Measurements from ENCODE around the gene PSD2. TPM values are rescaled to one million over a fixed set of nuclear protein-coding genes. Genes with fewer than 3 reads are reported as not detected.

PSD2 gene
- total RNA-seq, 2 experiments from 2014 or later = not detected

DNA sequence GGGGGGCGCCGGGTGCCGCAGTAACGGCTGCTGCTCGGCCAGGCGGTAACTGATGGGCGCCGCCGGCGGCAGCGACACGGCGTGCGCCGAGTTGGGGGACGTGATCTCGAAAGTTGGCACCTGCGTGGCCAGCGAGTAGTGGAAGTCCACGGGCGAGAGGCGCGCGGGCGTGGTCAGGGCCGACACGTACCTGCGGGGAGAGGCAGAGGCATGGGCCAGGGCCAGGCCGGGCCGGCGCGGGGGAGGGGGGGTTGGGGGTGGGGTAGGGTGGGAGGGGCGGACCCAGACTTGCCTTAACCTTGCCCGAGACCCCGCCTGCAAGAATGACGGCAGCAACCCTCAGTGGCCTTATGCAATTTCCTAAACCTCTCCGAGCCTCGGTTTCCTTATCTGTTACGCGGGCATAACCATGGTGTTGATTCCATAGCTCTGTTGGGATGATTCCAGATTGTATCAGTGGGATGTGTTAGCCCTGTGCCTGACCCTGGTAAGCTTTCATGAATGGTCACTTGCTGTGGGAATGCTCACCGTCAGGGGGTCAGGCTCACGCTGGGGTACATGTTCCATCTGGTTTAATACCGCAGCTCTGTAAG lies 53.0 kb downstream of the PSD2 start:
- peak overlapping the region; percentile 62 for H3K4me3 Mint-ChIP-seq
- no peaks in the 10 kb centered on the region for H3K9me3 Mint-ChIP-seq
- H3K36me3 Mint-ChIP-seq (ENCODE audit: low read depth) = no peaks in the 10 kb centered on the region
- intact Hi-C loops (cut with micrococcal nuclease) = loop anchor here (2.0 to 10.0 kb wide), 2 partner anchors 16 to 306 kb away; no protein-coding TSS in a partner anchor
- peaks cover 5% of the 10 kb centered on the region for H3K4me1 Mint-ChIP-seq (ENCODE audit: low read depth)
- H3K27me3 Mint-ChIP-seq (ENCODE audit: low read depth) = peaks cover 16% of the 10 kb centered on the region
- CTCF ChIA-PET = interaction anchor here (0.6 to 4.0 kb wide), 7 partner anchors 14 to 138 kb away, joined by 3 to 31 read pairs (median 11); no protein-coding TSS in a partner anchor
- H3K27ac Mint-ChIP-seq = no peak overlapping the region
- DNase-seq = peak; percentile 31

DNA sequence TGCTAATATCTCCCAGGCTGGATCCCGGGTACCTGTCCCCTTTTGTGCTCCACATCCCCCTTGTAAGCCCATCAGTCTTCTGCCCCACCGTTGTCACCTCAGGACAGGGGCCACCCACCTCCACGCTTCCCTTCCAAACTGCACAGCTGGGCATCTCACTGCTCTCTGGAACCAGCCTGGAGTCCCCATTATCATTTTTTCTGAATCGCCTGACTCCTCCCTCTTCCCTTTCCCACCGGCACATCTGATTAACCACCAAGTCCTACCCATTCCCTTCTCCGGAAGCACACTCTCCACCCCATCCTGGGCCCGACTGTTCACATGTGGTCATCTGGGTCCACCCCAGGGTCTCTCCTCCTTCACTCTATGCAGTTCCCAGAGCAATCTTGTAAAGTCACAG lies 53.9 kb downstream of the PSD2 start:
- H3K9me3 Mint-ChIP-seq = no peaks in the 10 kb centered on the region
- no peaks in the 10 kb centered on the region for H3K36me3 Mint-ChIP-seq (ENCODE audit: low read depth)
- no peak overlapping the region for H3K27ac Mint-ChIP-seq
- H3K4me3 Mint-ChIP-seq = peak overlapping the region; percentile 4
- intact Hi-C loops (cut with micrococcal nuclease) = loop anchor here (2.0 to 10.0 kb wide), 2 partner anchors 15 to 305 kb away; no protein-coding TSS in a partner anchor
- H3K4me1 Mint-ChIP-seq (ENCODE audit: low read depth) = peaks cover 3% of the 10 kb centered on the region
- peaks cover 14% of the 10 kb centered on the region for H3K27me3 Mint-ChIP-seq (ENCODE audit: low read depth)
- DNase-seq = no peak
- CTCF ChIA-PET = interaction anchor here (0.6 to 4.0 kb wide), 7 partner anchors 13 to 139 kb away, joined by 3 to 31 read pairs (median 11); no protein-coding TSS in a partner anchor

DNA sequence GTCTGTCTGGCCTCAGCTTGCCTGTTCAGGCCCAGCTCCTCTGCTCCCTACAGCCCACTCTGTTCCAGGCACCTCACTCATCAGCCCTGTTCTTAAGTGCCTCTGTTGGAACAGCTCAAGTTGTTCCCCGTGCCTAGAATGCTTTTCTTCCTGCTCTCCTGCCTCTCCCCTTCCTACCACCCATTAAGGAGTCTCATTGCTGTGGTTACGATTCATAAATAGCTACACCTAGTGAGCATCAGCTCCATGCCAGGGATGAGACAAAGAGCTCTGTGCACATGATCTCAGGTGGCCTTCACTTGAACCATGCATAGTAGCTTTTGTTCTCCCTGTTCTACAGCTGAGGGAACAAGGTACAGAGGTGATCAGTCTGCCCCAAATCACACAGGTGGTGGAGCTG lies 54.3 kb downstream of the PSD2 start:
- H3K9me3 Mint-ChIP-seq = no peaks in the 10 kb centered on the region
- H3K36me3 Mint-ChIP-seq (ENCODE audit: low read depth) = no peaks in the 10 kb centered on the region
- peak overlapping the region; percentile 4 for H3K4me3 Mint-ChIP-seq
- H3K27me3 Mint-ChIP-seq (ENCODE audit: low read depth) = peaks cover 12% of the 10 kb centered on the region
- CTCF ChIA-PET = interaction anchor here (0.7 to 4.0 kb wide), 9 partner anchors 9 to 119 kb away, joined by 3 to 31 read pairs (median 5); no protein-coding TSS in a partner anchor
- H3K27ac Mint-ChIP-seq = no peak overlapping the region
- intact Hi-C loops (cut with micrococcal nuclease) = loop anchor here (2.0 to 10.0 kb wide), 2 partner anchors 15 to 305 kb away; no protein-coding TSS in a partner anchor
- DNase-seq = no peak
- peaks cover 2% of the 10 kb centered on the region for H3K4me1 Mint-ChIP-seq (ENCODE audit: low read depth)

DNA sequence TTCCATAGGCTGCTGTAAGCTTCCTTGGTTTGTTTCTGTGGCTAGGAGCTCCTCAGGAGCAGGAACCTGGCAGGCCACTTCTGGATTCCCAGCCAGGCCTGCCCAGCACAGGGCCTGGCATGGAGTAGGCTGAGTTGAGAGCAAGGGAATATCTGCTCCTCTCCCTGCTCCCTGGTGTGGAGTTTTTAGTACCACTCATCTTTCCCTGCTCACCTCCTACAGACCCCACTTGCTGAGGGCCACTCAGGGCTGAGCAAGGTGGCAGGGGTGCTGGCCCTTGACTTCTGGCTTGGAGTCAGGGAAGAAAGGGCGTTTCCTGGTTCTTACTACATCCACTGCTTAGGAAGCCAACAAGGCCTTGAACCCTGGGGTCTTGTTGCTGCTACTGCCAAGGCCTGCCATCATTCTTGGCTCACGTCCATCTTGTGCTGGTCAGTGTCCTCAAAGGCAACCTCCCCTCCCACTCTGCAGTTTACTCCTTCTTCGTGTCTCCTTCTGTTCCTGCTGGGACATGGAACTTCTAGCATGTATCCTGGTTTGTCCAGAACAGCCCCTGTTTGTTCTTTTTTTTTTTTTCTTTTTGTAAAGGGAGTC lies 54.9 kb downstream of the PSD2 start:
- Mint-ChIP-seq H3K4me3 (no peak overlapping the region), H3K27me3 (ENCODE audit: low read depth) (peaks cover 9% of the 10 kb centered on the region), H3K36me3 (ENCODE audit: low read depth) (no peaks in the 10 kb centered on the region), H3K9me3 (no peaks in the 10 kb centered on the region), H3K4me1 (ENCODE audit: low read depth) (peaks cover 2% of the 10 kb centered on the region), H3K27ac (no peak overlapping the region)
- no peak for DNase-seq
- intact Hi-C loops (cut with micrococcal nuclease) = no loop called here
- CTCF ChIA-PET = interaction anchor here (0.7 to 4.0 kb wide), 9 partner anchors 8 to 118 kb away, joined by 3 to 31 read pairs (median 5); no protein-coding TSS in a partner anchor

DNA sequence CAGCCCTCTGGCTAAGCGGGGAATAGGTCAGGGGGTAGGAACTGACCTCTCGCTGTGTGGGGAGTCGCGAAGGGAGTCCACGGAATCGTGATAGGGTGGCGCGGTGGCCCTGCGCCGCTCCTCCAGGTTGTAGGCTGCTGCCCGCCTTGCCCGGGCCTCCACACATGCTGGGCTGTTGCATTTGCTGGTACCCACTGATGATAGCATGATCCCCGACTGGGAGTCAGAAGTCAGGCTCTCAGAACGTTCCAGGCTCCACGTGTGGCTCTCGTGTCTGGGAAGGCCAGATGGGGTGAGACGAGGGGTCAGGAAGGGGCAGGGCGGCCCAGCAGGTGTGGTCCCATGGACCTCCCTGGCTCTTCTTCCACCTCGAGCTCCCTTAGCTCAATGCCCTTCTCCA lies 56.0 kb downstream of the PSD2 start:
- Mint-ChIP-seq H3K27me3 (ENCODE audit: low read depth) (peaks cover 3% of the 10 kb centered on the region), H3K36me3 (ENCODE audit: low read depth) (no peaks in the 10 kb centered on the region), H3K4me1 (ENCODE audit: low read depth) (peaks cover 2% of the 10 kb centered on the region), H3K27ac (no peak overlapping the region), H3K4me3 (no peak overlapping the region), H3K9me3 (no peaks in the 10 kb centered on the region)
- intact Hi-C loops (cut with micrococcal nuclease) = no loop called here
- no peak for DNase-seq
- CTCF ChIA-PET = interaction anchor here (1.5 to 2.1 kb wide), 2 partner anchors 11 to 66 kb away, joined by 5 read pairs; no protein-coding TSS in a partner anchor

DNA sequence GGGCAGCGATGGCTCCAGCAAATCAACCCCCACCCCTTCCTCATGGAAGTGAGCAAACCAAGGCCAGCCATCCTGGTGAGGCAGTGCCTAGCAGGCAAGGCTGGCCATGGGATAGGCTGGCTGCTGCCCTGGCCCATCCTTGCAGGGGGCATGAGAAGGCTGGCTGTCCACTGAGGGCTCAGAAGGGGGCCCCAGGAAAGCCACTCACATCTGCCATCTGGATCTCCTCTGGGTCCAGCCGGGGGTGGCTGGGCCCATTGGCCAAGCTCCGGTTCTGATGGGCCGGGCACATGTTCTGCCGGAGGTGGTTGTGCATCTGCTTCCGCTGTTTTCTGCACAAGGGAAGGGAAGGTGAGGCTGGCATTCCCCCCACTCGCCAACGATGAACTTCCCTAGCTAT lies 57.1 kb downstream of the PSD2 start:
- no peaks in the 10 kb centered on the region for H3K27me3 Mint-ChIP-seq (ENCODE audit: low read depth)
- intact Hi-C loops (cut with micrococcal nuclease) = no loop called here
- H3K4me1 Mint-ChIP-seq (ENCODE audit: low read depth) = no peaks in the 10 kb centered on the region
- DNase-seq = no peak
- CTCF ChIA-PET = interaction anchor here (0.6 to 2.1 kb wide), 2 partner anchors 10 to 56 kb away, joined by 3 to 5 read pairs; no protein-coding TSS in a partner anchor
- H3K9me3 Mint-ChIP-seq = no peaks in the 10 kb centered on the region
- no peaks in the 10 kb centered on the region for H3K36me3 Mint-ChIP-seq (ENCODE audit: low read depth)
- no peak overlapping the region for H3K27ac Mint-ChIP-seq
- H3K4me3 Mint-ChIP-seq = no peak overlapping the region

DNA sequence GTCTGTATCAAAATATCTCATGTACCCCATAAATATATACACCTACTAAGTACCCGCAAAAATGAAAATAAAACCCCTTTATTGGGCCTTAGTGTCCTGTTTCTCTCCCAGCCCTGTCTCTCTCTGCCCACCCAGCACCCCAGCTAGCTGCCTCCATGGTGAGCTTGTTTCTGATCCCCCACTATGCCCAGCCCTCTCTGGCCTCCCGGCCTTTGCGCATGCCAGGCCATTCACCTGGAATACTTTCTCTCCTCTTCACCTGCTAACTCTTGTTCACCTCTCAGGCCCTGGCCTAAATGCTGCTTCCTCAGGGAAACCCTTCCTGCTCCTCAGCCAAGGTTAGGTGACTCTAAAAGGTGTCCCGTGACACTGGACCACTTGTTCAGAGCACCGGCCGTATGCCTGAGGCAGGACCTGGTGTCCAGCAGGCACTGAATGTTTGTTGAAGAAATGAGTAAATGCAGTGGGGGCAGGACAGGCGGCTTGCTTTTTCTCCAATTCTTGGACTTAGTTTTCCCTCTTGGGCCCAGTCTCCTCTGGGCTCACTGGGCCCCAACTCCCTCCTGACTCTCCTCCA lies 58.5 kb downstream of the PSD2 start:
- CTCF ChIA-PET = interaction anchor here (1.2 to 2.2 kb wide), 3 partner anchors 62 to 115 kb away, joined by 3 to 6 read pairs (median 5); no protein-coding TSS in a partner anchor
- Mint-ChIP-seq H3K4me3 (no peak overlapping the region), H3K27ac (no peak overlapping the region)

DNA sequence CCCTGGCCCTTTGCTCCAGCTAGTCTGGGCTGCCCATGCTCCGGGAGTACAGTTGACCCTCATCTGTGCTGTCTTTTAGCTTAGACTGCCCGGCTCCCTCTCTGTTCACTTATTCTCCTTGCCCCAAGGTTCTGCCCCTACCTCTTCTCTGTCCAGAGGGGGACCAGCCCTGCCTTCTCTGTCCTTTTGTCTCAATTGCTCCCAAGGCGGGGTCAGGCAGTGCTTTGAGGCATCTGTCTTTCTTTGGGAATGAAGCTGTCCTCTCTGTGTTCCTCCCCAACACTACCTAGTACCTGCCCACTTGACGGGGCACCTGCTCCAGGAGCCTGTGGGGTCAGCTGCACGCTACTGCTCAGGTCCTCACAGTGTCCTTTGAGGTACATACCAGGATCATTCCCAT lies 59.3 kb downstream of the PSD2 start:
- no peak for DNase-seq
- CTCF ChIA-PET = interaction anchor here (0.5 to 2.2 kb wide), 4 partner anchors 63 to 1847 kb away, joined by 3 to 6 read pairs (median 4); no protein-coding TSS in a partner anchor
- H3K27me3 Mint-ChIP-seq (ENCODE audit: low read depth) = no peaks in the 10 kb centered on the region
- H3K27ac Mint-ChIP-seq = no peak overlapping the region
- H3K4me1 Mint-ChIP-seq (ENCODE audit: low read depth) = no peaks in the 10 kb centered on the region
- H3K36me3 Mint-ChIP-seq (ENCODE audit: low read depth) = no peaks in the 10 kb centered on the region
- intact Hi-C loops (cut with micrococcal nuclease) = no loop called here
- H3K9me3 Mint-ChIP-seq = no peaks in the 10 kb centered on the region
- H3K4me3 Mint-ChIP-seq = no peak overlapping the region

More for the DNA sequence above, 58.5 kb downstream of the PSD2 start:
- DNase-seq = no peak
- Mint-ChIP-seq H3K9me3 (no peaks in the 10 kb centered on the region), H3K27me3 (ENCODE audit: low read depth) (no peaks in the 10 kb centered on the region), H3K4me1 (ENCODE audit: low read depth) (no peaks in the 10 kb centered on the region), H3K36me3 (ENCODE audit: low read depth) (no peaks in the 10 kb centered on the region)
- intact Hi-C loops (cut with micrococcal nuclease) = no loop called here

DNA sequence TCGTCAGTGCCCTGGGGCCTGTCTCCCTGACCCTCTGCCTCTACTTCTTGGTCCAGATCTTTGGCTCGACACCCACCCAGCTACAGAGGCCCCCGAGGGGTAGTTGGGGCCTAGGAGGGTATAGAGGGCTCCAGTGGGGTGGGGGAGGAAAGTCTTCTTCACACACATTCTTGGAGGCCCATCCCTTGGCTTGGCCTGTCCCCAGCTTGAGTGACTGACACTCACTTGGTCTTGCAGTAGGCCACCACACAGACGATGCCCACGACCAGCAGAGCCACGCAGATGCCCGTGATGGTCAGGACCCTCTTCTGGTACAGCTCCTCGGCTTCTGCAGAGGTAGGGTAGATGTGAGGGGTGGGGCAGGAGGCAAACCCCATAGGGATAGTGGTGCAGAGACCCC lies 59.8 kb downstream of the PSD2 start:
- no peak overlapping the region for H3K27ac Mint-ChIP-seq
- intact Hi-C loops (cut with micrococcal nuclease) = no loop called here
- H3K9me3 Mint-ChIP-seq = no peaks in the 10 kb centered on the region
- no peaks in the 10 kb centered on the region for H3K27me3 Mint-ChIP-seq (ENCODE audit: low read depth)
- H3K4me1 Mint-ChIP-seq (ENCODE audit: low read depth) = no peaks in the 10 kb centered on the region
- H3K36me3 Mint-ChIP-seq (ENCODE audit: low read depth) = no peaks in the 10 kb centered on the region
- DNase-seq = no peak
- CTCF ChIA-PET = interaction anchor here (0.5 to 2.2 kb wide), 5 partner anchors 64 to 1846 kb away, joined by 3 to 6 read pairs (median 4); no protein-coding TSS in a partner anchor
- H3K4me3 Mint-ChIP-seq = no peak overlapping the region

DNA sequence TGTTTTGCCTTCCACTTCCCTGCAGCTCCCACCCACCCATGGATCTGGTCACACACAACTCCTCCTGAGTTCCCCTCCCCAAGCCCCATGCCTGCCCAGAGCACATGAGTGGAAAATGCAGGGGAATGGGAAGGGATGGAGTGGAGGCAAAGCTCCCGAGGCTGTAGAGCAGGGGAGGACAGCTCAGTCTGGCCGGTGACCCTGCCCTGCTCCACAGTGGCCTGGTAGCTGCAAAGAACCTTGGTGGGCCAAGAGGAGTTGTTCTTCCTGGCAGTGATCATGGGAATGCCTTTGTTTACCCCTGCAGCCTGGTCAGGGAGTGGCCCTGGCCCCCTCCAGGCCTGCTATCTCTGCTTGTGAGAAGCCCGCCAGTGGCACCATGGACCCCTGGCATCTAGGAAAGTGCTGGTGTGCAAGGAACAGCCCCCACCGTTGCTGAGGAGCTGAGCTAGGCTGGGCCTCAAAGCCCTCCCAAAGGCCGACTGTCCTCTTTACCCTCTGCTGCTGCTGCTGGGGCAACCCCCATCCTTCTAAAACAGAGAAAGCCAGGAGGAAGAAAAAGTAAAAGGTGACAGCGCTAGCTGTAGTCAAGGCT lies 60.4 kb downstream of the PSD2 start:
- no peak overlapping the region for H3K4me3 Mint-ChIP-seq
- CTCF ChIA-PET = interaction anchor here (0.6 to 2.2 kb wide), 3 partner anchors 69 to 1610 kb away, joined by 3 to 6 read pairs (median 3); no protein-coding TSS in a partner anchor

DNA sequence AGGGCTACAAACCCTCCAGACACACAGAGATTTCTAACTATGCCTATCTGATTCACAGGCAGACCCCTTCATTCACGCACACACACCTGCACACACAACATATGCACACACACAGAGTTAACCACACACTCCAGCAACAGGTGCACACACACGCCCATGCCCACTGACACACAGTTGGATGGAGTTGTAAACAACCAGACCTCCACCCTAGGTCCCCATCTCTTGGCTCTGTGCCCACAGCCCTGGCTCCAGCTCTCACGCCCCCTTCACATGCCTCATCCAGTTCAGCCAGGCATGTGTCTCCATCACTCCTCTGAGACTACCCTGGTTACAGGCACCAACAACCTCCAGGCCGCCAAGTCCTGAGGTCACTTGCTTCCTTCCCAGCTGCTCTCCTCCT lies 61.1 kb downstream of the PSD2 start:
- Mint-ChIP-seq H3K27me3 (ENCODE audit: low read depth) (no peaks in the 10 kb centered on the region), H3K4me3 (no peak overlapping the region), H3K27ac (no peak overlapping the region), H3K9me3 (no peaks in the 10 kb centered on the region), H3K4me1 (ENCODE audit: low read depth) (no peaks in the 10 kb centered on the region), H3K36me3 (ENCODE audit: low read depth) (no peaks in the 10 kb centered on the region)
- CTCF ChIA-PET = interaction anchor here (0.6 to 1.2 kb wide), 2 partner anchors 11 to 70 kb away, joined by 3 read pairs; no protein-coding TSS in a partner anchor
- no peak for DNase-seq
- intact Hi-C loops (cut with micrococcal nuclease) = no loop called here

More for the DNA sequence above, 60.4 kb downstream of the PSD2 start:
- Mint-ChIP-seq H3K4me1 (ENCODE audit: low read depth) (no peaks in the 10 kb centered on the region), H3K36me3 (ENCODE audit: low read depth) (no peaks in the 10 kb centered on the region), H3K9me3 (no peaks in the 10 kb centered on the region), H3K27ac (no peak overlapping the region), H3K27me3 (ENCODE audit: low read depth) (no peaks in the 10 kb centered on the region)
- intact Hi-C loops (cut with micrococcal nuclease) = no loop called here
- no peak for DNase-seq

DNA sequence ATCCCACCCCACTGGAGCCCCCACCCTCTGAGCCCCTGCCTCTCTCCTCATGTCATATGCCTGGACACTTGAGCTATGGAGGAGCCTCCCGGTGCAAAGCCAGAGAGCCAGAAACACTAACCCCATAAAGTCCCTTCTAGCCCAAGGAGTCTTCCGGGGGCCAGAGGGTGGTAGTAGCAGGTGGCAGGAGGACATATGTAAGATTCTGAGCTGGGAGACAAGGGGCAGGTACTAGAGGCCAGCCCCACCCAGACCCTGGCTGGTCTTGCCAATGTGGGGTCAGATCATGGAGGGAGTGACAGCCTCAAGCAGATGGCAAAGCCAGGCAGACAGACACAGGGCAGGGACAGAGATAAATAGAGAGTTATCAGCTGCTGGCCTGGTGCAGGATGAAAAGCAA lies 63.4 kb downstream of the PSD2 start:
- intact Hi-C loops (cut with micrococcal nuclease) = no loop called here
- CTCF ChIA-PET = interaction anchor here (0.6 to 6.2 kb wide), 6 partner anchors 9 to 110 kb away, joined by 3 to 59 read pairs (median 10); no protein-coding TSS in a partner anchor
- Mint-ChIP-seq H3K9me3 (no peaks in the 10 kb centered on the region), H3K27me3 (ENCODE audit: low read depth) (no peaks in the 10 kb centered on the region), H3K27ac (no peak overlapping the region), H3K36me3 (ENCODE audit: low read depth) (no peaks in the 10 kb centered on the region), H3K4me3 (no peak overlapping the region), H3K4me1 (ENCODE audit: low read depth) (no peaks in the 10 kb centered on the region)
- no peak for DNase-seq

All from activated naive CD4-positive, alpha-beta T cell treated with anti-CD3 and anti-CD28 coated beads for 36 hours (primary cell).